GM13976 (cell line): Measurements from ENCODE around the gene FBP1.

ENCODE experiments used
- DNase-seq: peaks from one replicate; pipeline ENCODE4 v3.0.0; 2012; ENCODE audit warnings: low spot score
- in situ Hi-C: fragments of 300-500 bp; cut with MboI; formaldehyde crosslinking; loops from one replicate; pipeline ENCODE4 v1.12.0; 2022; ENCODE audit warnings: low sequenced_read_pairs, mixed read lengths, inconsistent platforms; ENCODE audit not compliant: unreplicated experiment
- TF ChIP-seq, protein P1 (sequence below): IDR thresholded peaks from 2 replicates; pipeline ENCODE4 v1.5.1; 2012; ENCODE audit warnings: borderline replicate concordance, mild to moderate bottlenecking; ENCODE audit not compliant: insufficient read depth; ENCODE audit errors: extremely low read depth, missing control alignments, control extremely low read depth

The FBP1 gene

DNA sequence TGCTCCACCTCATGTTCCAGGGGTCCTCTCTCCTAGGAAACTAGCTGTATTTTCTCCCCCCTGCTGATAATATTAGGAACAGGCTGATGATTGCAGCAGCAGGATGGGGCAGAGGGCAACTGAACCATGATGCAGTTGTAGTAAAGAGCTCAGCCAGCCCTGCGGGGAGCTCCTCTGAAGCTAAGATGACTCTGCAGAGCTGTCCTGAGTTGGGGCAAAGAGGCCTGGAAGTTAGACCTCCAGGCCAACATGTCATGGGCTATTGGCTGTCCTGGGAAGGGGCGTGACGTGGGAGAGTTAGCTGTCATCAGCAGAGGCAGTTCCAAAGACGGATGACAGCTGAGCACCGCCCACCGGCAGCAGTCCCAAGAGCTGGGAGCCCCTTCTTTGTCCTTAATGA, 6.6 kb upstream of the FBP1 start:
- no peak for DNase-seq
- TF ChIP-seq, protein P1, sequence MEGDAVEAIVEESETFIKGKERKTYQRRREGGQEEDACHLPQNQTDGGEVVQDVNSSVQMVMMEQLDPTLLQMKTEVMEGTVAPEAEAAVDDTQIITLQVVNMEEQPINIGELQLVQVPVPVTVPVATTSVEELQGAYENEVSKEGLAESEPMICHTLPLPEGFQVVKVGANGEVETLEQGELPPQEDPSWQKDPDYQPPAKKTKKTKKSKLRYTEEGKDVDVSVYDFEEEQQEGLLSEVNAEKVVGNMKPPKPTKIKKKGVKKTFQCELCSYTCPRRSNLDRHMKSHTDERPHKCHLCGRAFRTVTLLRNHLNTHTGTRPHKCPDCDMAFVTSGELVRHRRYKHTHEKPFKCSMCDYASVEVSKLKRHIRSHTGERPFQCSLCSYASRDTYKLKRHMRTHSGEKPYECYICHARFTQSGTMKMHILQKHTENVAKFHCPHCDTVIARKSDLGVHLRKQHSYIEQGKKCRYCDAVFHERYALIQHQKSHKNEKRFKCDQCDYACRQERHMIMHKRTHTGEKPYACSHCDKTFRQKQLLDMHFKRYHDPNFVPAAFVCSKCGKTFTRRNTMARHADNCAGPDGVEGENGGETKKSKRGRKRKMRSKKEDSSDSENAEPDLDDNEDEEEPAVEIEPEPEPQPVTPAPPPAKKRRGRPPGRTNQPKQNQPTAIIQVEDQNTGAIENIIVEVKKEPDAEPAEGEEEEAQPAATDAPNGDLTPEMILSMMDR, result no peak
- in situ Hi-C loops, result no loop called here

DNA sequence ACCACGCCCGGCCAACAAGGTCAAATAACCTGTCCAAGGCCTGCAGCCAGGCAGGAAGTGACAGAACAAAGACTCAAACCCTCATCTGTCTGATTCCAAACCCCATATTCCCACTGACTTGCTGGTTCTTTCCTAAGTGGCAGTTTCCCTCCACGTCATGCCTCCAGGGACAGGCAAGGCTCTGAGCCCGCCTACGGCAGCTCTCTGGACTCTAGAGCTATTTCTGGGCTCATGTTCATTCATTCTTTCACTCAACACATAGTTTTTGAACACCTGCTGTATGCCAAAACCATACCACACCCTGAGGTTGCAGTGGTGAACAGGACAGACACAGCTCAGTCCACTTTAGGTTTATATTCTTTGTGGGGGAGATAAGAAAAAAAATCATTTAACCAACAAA, 5.2 kb upstream of the FBP1 start:
- TF ChIP-seq, protein P1, result no peak
- no peak for DNase-seq
- in situ Hi-C loops, result no loop called here

DNA sequence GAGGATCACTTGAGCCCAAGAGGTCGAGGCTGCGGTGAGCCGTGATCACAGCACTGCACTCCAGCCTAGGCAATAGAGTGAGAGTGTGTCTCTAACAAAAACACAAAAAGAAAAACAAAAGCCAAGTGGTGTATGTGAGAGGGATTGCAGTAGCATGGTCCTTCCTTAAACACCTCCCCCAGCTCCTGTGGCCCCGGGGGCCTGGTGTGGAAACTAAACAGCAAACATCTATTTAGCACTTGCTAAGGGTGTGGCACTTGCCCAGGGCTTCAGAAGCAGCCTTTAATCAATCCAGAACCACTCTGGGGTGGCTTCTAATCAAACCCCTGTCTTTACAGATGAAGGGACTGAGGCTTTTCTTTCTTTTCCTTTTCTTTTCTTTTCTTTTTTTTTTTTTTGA, 4.4 kb upstream of the FBP1 start:
- in situ Hi-C loops, result no loop called here

DNA sequence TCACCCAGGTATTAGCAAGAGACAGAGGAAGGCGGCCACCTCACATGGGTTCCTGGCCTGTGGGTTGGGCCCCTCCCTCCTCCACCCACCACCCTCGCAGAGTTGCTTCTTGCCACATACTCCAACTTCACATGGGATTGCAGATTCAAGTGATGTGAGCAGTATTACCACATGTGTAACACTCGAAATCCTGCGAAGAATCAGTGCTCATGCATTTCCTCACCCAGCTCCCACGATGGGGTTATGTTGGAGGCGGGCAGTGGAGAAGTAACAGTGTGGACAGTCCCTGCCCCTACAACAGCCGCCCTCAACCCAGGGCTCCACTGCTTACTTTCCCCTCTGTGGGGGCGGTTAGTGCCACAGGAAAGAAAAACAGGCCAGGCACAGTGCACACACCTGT, 3.9 kb upstream of the FBP1 start:
- TF ChIP-seq, protein P1, result no peak
- DNase-seq, result no peak
- in situ Hi-C loops, result no loop called here

More for the DNA sequence above, 4.4 kb upstream of the FBP1 start:
- TF ChIP-seq, protein P1, result no peak
- DNase-seq, result no peak

DNA sequence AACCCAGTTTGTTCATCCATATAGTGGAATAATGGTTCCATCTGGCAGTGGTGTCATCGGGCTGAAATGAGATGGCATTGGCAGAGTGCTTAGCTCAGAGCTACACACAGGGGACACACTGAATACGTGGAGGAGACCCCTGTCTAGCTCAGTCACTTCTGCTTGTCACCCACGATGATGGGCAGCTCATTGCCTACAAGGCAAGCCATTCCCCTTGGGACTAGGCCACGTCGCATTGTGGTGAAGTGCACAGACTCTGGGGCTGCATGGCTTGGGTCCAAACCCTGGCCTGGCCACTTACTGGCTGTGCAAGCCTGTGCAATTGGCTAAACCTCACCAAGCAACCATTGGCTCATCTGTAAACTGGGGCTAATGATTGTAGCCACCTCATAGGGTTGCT, 3.2 kb upstream of the FBP1 start:
- TF ChIP-seq, protein P1, result no peak
- DNase-seq, result no peak
- in situ Hi-C loops, result no loop called here

DNA sequence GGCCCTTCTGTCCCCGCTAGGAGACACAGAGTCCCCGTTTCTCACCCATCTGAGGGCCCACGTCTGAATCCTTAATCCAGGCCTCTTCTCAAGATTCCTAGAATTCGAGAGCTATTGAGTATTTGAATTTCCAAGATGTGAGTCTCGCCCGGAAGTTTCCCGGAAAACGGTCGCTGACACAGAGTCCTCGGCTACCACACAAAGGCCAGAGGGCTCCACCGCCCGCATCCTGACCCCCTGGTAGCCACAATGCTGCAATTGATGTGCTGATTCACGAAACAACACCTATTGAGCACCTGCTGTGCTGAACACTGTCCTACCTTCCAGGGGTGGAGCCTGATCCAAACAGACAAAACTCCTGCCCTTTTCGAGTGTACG, 670 bp upstream of the FBP1 start:
- in situ Hi-C loops, result no loop called here
- no peak for DNase-seq
- TF ChIP-seq, protein P1, result no peak
